Peyer's patch (tissue), 4 donors: Measurements from ENCODE around the gene CTSD. TPM values are rescaled to one million over a fixed set of nuclear protein-coding genes. Genes with fewer than 3 reads are reported as not detected.

Experiments used
- DNase-seq, 3 donors: peaks; one replicate each; pipeline ENCODE4 v3.0.0-alpha.2; 2017 to 2019
- H3K27ac ChIP-seq, 4 donors: fragments of 200-600 bp; sonication (generic); one replicate each; pipeline ENCODE4 v1.5.1; 2016 to 2019
- H3K27me3 ChIP-seq, 2 donors: fragments of 200-600 bp; sonication (generic); one replicate each; pipeline ENCODE4 v1.5.1; 2019
- H3K36me3 ChIP-seq, 3 donors: fragments of 200-600 bp; sonication (generic); one replicate each; pipeline ENCODE4 v1.5.1; 2016 to 2019
- H3K4me1 ChIP-seq, 4 donors: fragments of 200-600 bp; sonication (generic); one replicate each; pipeline ENCODE4 v1.5.1; 2016 to 2019
- H3K4me3 ChIP-seq, 4 donors: fragments of 200-600 bp; sonication (generic); 1 replicate in 3 of 4; 2 replicates in 1 of 4; pipeline ENCODE4 v1.5.1; 2016 to 2019; ENCODE audit warnings: mild to moderate bottlenecking in 1 of 4
- H3K9me3 ChIP-seq, 4 donors: fragments of 200-600 bp; sonication (generic); one replicate each; pipeline ENCODE4 v1.5.1; 2016 to 2019; ENCODE audit warnings: mild to moderate bottlenecking in 1 of 4
- CTCF ChIP-seq, 6 experiments: fragments of 450-650 bp in 4 of 6; fragments of 200-600 bp in 2 of 6; sonication (generic) in 1 of 6; IDR thresholded peaks; one replicate each; pipeline ENCODE4 v1.5.1; 2017 to 2019; ENCODE audit warnings: antibody characterized with exemption in 6 of 6, mild to moderate bottlenecking in 3 of 6, moderate library complexity in 1 of 6
- POLR2A ChIP-seq, 2 donors: fragments of 450-650 bp; IDR thresholded peaks; one replicate each; pipeline ENCODE4 v1.5.1; 2017; ENCODE audit warnings: antibody characterized with exemption in 2 of 2, mild to moderate bottlenecking in 2 of 2, moderate library complexity in 2 of 2
- total RNA-seq, 4 donors: library from RNA; depleted of rRNA; stranded (reverse); fragments of >200 nt; gene quantifications; one replicate each; pipeline ENCODE4 v1.1.0, GENCODE V29; 2016

Gene CTSD
- total RNA-seq, 4 donors from 2014 or later, result 129 to 1,688 (median 1,221) TPM

- H3K4me3 ChIP-seq, result no peak overlapping the region
- peak in 1 of 3 donors; percentile 45 for DNase-seq
- H3K4me1 ChIP-seq, result peaks cover 0 to 14% (median 11%) of the 10 kb centered on the region in 4 donors
- no peaks in the 10 kb centered on the region for H3K36me3 ChIP-seq
- no peaks in the 10 kb centered on the region for H3K9me3 ChIP-seq
- TF ChIP-seq CTCF (IDR thresholded peaks at IDR 0.05), result no peak
- TF ChIP-seq POLR2A (IDR thresholded peaks at IDR 0.05), result no peak
- no peak overlapping the region for H3K27ac ChIP-seq
- no peaks in the 10 kb centered on the region for H3K27me3 ChIP-seq
Observed at GRCh38 chr11:1777737-1778136, 14.0 kb upstream of the CTSD start.

GRCh38 chr11:1776944-1777715 is 13.4 kb upstream of the CTSD start:
- Histone ChIP-seq H3K27ac (no peak overlapping the region), H3K9me3 (no peaks in the 10 kb centered on the region), H3K4me3 (no peak overlapping the region), H3K4me1 (peaks cover 0 to 20% (median 17%) of the 10 kb centered on the region in 4 donors), H3K36me3 (no peaks in the 10 kb centered on the region), H3K27me3 (no peaks in the 10 kb centered on the region)
- peak in 2 of 3 donors; percentile 15 to 40 for DNase-seq
- TF ChIP-seq CTCF (IDR thresholded peaks at IDR 0.05), result no peak
- TF ChIP-seq POLR2A (IDR thresholded peaks at IDR 0.05), result no peak

- Histone ChIP-seq H3K27me3 (no peaks in the 10 kb centered on the region), H3K27ac (no peak overlapping the region), H3K4me1 (peaks cover 0 to 19% (median 15%) of the 10 kb centered on the region in 4 donors), H3K9me3 (no peaks in the 10 kb centered on the region), H3K36me3 (no peaks in the 10 kb centered on the region), H3K4me3 (no peak overlapping the region)
- no peak for TF ChIP-seq CTCF (IDR thresholded peaks at IDR 0.05)
- TF ChIP-seq POLR2A (IDR thresholded peaks at IDR 0.05), result no peak
- peak in 2 of 3 donors; percentile 2 to 26 for DNase-seq
Observed at GRCh38 chr11:1776331-1776851, 12.7 kb upstream of the CTSD start.

GRCh38 chr11:1774886-1775285 is 11.2 kb upstream of the CTSD start:
- Histone ChIP-seq H3K36me3 (no peaks in the 10 kb centered on the region), H3K27me3 (no peaks in the 10 kb centered on the region), H3K9me3 (no peaks in the 10 kb centered on the region), H3K4me3 (no peak overlapping the region), H3K27ac (no peak overlapping the region), H3K4me1 (peaks cover 0 to 19% (median 9%) of the 10 kb centered on the region in 4 donors)
- DNase-seq, result peak in 2 of 3 donors; percentile 4 to 15
- TF ChIP-seq POLR2A (IDR thresholded peaks at IDR 0.05) (no peak), CTCF (IDR thresholded peaks at IDR 0.05) (no peak)

GRCh38 chr11:1773994-1774550 is 10.3 kb upstream of the CTSD start:
- TF ChIP-seq POLR2A (IDR thresholded peaks at IDR 0.05) (no peak), CTCF (IDR thresholded peaks at IDR 0.05) (no peak)
- H3K9me3 ChIP-seq, result no peaks in the 10 kb centered on the region
- peak in 2 of 3 donors; percentile 14 to 39 for DNase-seq
- H3K36me3 ChIP-seq, result no peaks in the 10 kb centered on the region
- no peak overlapping the region for H3K4me3 ChIP-seq
- no peak overlapping the region for H3K27ac ChIP-seq
- peaks cover 0 to 19% (median 9%) of the 10 kb centered on the region in 4 donors for H3K4me1 ChIP-seq
- no peaks in the 10 kb centered on the region for H3K27me3 ChIP-seq
